Osteoblast (primary cell): Measurements from ENCODE around the gene PARP2. TPM values are rescaled to one million over a fixed set of nuclear protein-coding genes. Genes with fewer than 3 reads are reported as not detected.
A peak's percentile ranks its signal among the peaks of the same experiment; 100 is the strongest.

Experiments
- DNase-seq: peaks from one replicate; pipeline ENCODE4 v3.0.0; 2011; ENCODE audit warnings: low spot score, mixed read lengths; ENCODE audit not compliant: insufficient read length; ENCODE audit errors: missing footprints
- H2AFZ ChIP-seq: 2 replicates; pipeline ENCODE4 v1.6.0; 2011; ENCODE audit warnings: mild to moderate bottlenecking, low read length
- H3K27ac ChIP-seq: 2 replicates; pipeline ENCODE4 v1.5.1; 2011; ENCODE audit warnings: mild to moderate bottlenecking, low read depth, low read length, moderate library complexity
- H3K27me3 ChIP-seq: 2 replicates; pipeline ENCODE4 v1.6.0; 2012; ENCODE audit warnings: mild to moderate bottlenecking, control low read depth, inconsistent platforms, low read length, moderate library complexity; ENCODE audit not compliant: insufficient read depth
- H3K36me3 ChIP-seq: 2 replicates; pipeline ENCODE4 v1.5.1; 2011; ENCODE audit warnings: mild to moderate bottlenecking, low read length, control low read depth, moderate library complexity; ENCODE audit not compliant: insufficient read depth
- H3K4me1 ChIP-seq: 2 replicates; pipeline ENCODE4 v1.5.1; 2011; ENCODE audit warnings: mild to moderate bottlenecking, low read length, control low read depth, moderate library complexity; ENCODE audit not compliant: insufficient read depth
- H3K4me2 ChIP-seq: 2 replicates; pipeline ENCODE4 v1.6.0; 2011; ENCODE audit warnings: mild to moderate bottlenecking, low read length; ENCODE audit not compliant: insufficient read depth
- H3K4me3 ChIP-seq: fragments of 200-600 bp; sonication (generic); 3 replicates; pipeline ENCODE4 v1.5.1; 2012; ENCODE audit warnings: mild to moderate bottlenecking, low read length, inconsistent platforms; ENCODE audit not compliant: insufficient read depth
- H3K79me2 ChIP-seq: 2 replicates; pipeline ENCODE4 v1.6.0; 2012; ENCODE audit warnings: mild to moderate bottlenecking, low read length, control low read depth, inconsistent platforms; ENCODE audit not compliant: insufficient read depth
- H3K9me3 ChIP-seq: 2 replicates; pipeline ENCODE4 v1.5.1; 2011; ENCODE audit warnings: low read depth, low read length, control low read depth
- H4K20me1 ChIP-seq: 2 replicates; pipeline ENCODE4 v1.6.0; 2012; ENCODE audit warnings: mild to moderate bottlenecking, low read length, control low read depth; ENCODE audit not compliant: insufficient read depth
- CTCF ChIP-seq: IDR thresholded peaks from 2 replicates; pipeline ENCODE4 v1.5.1; 2011; ENCODE audit warnings: mild to moderate bottlenecking, low read depth, low read length, moderate library complexity; ENCODE audit errors: extremely low read depth
- total RNA-seq: library from RNA; depleted of rRNA; stranded (reverse); fragments of >200 nt; gene quantifications from 2 replicates; pipeline ENCODE4 v1.2.3, GENCODE V29; 2012

PARP2 gene
- total RNA-seq, 1 donor: 5.8 TPM

- peak overlapping the region; percentile 6 for H3K4me2 ChIP-seq
- H3K4me1 ChIP-seq: no peaks in the 10 kb centered on the region
- H3K27me3 ChIP-seq: no peaks in the 10 kb centered on the region
- no peaks in the 10 kb centered on the region for H3K9me3 ChIP-seq
- H2AFZ ChIP-seq: no peak overlapping the region
- H3K4me3 ChIP-seq: no peak overlapping the region
- peaks cover 43% of the 10 kb centered on the region for H3K79me2 ChIP-seq
- peak; percentile 67 for TF ChIP-seq CTCF
- no peak for DNase-seq
- peaks cover 32% of the 10 kb centered on the region for H3K36me3 ChIP-seq
- peak overlapping the region; percentile 12 for H3K27ac ChIP-seq
- no peaks in the 10 kb centered on the region for H4K20me1 ChIP-seq
Observed at GRCh38 chr14:20327005-20327869, 16.2 kb upstream of the PARP2 start.

GRCh38 chr14:20328705-20329104 is 14.7 kb upstream of the PARP2 start:
- TF ChIP-seq CTCF: no peak
- no peaks in the 10 kb centered on the region for H3K4me1 ChIP-seq
- H3K36me3 ChIP-seq: peaks cover 25% of the 10 kb centered on the region

GRCh38 chr14:20329355-20329754 is 14.1 kb upstream of the PARP2 start:
- no peaks in the 10 kb centered on the region for H3K4me1 ChIP-seq

More at GRCh38 chr14:20328705-20329104, 14.7 kb upstream of the PARP2 start:
- Histone ChIP-seq H3K4me2 (no peak overlapping the region), H3K4me3 (no peak overlapping the region), H3K9me3 (no peaks in the 10 kb centered on the region), H3K27me3 (no peaks in the 10 kb centered on the region), H3K27ac (no peak overlapping the region), H3K79me2 (peaks cover 53% of the 10 kb centered on the region), H4K20me1 (no peaks in the 10 kb centered on the region), H2AFZ (no peak overlapping the region)
- no peak for DNase-seq

More at GRCh38 chr14:20329355-20329754, 14.1 kb upstream of the PARP2 start:
- H3K79me2 ChIP-seq: peaks cover 53% of the 10 kb centered on the region
- no peaks in the 10 kb centered on the region for H3K9me3 ChIP-seq
- H3K4me2 ChIP-seq: no peak overlapping the region
- no peak overlapping the region for H3K4me3 ChIP-seq
- no peak for TF ChIP-seq CTCF
- no peak overlapping the region for H2AFZ ChIP-seq
- no peak for DNase-seq
- no peaks in the 10 kb centered on the region for H4K20me1 ChIP-seq
- H3K27me3 ChIP-seq: no peaks in the 10 kb centered on the region
- no peak overlapping the region for H3K27ac ChIP-seq
- H3K36me3 ChIP-seq: peaks cover 19% of the 10 kb centered on the region
